K562 (cell line): Measurements from ENCODE around the gene CXCR5. TPM values are rescaled to one million over a fixed set of nuclear protein-coding genes. Genes with fewer than 3 reads are reported as not detected.

Experiments
- ATAC-seq: fragments of 200-7000 bp; cut with Tn5 transposase; 3 replicates; pipeline ENCODE4 v1.9.1; 2020; ENCODE audit warnings: moderate library complexity
- BruUV-seq: library from RNA; stranded (reverse); fragments of 400-500 nt; replicated peaks from 2 replicates; lab custom pipeline; 2021; lab: Mats Ljungman, UMichigan
- CTCF ChIA-PET: fragments of 300-600 bp; formaldehyde crosslinking; extraction: SDS; loops from one replicate; lab custom pipeline; 2021; ENCODE audit warnings: low intra/inter-chr PET ratio; lab: Yijun Ruan, JAX
- POLR2A ChIA-PET: fragments of 300-600, 350-650 bp; sonication (Branson Sonifier 250); formaldehyde crosslinking; extraction: SDS; loops from one replicate; lab custom pipeline; 2021; ENCODE audit warnings: antibody characterized with exemption, inconsistent platforms; lab: Yijun Ruan, JAX
- DNase-seq, 4 experiments: peaks; one replicate each; pipeline versions ENCODE4 v3.0.0 to v3.0.0-alpha.2; 2011 to 2018; ENCODE audit warnings: low spot score in 3 of 4, mixed read lengths in 3 of 4; ENCODE audit errors: extremely low read depth in 1 of 4
- FAIRE-seq: peaks from 2 replicates; lab custom pipeline; 2011; peaks lifted over from hg19 to GRCh38; lab: Jason Lieb, UNC
- H2AFZ ChIP-seq: 2 replicates; pipeline ENCODE4 v1.6.0; 2011; ENCODE audit warnings: low read depth, low read length, control low read depth, inconsistent platforms
- H3K27ac ChIP-seq: fragments of 200-600 bp; 3 replicates; pipeline ENCODE4 v1.8.0; 2011; ENCODE audit warnings: low read depth, mild to moderate bottlenecking, control low read depth, inconsistent platforms, low read length, moderate library complexity, mixed read lengths; ENCODE audit errors: extremely low read depth
- H3K27me3 ChIP-seq, 2 experiments: fragments of 300-600 bp in 1 of 2; 2 replicates in 1 of 2; 3 replicates in 1 of 2; pipeline versions ENCODE4 v1.6.0 to v1.8.0; 2011; ENCODE audit warnings: inconsistent platforms in 2 of 2, low read length in 2 of 2, mild to moderate bottlenecking in 1 of 2, mixed read lengths in 1 of 2, moderate library complexity in 1 of 2; ENCODE audit not compliant: control insufficient read depth in 2 of 2, insufficient read depth in 2 of 2
- H3K36me3 ChIP-seq: fragments of 300-600 bp; 3 replicates; pipeline ENCODE4 v1.8.0; 2011; ENCODE audit warnings: mild to moderate bottlenecking, low read length, inconsistent platforms; ENCODE audit not compliant: control insufficient read depth, insufficient read depth
- H3K4me1 ChIP-seq, 2 experiments: fragments of 200-600 bp in 1 of 2; replicated peaks in 1 of 2; 2 replicates in 1 of 2; 3 replicates in 1 of 2; pipeline versions ENCODE4 v1.5.1 to v1.8.0; 2011; ENCODE audit warnings: inconsistent platforms in 2 of 2, low read length in 2 of 2, mild to moderate bottlenecking in 1 of 2, mixed read lengths in 1 of 2, moderate library complexity in 1 of 2; ENCODE audit not compliant: control insufficient read depth in 2 of 2, insufficient read depth in 2 of 2
- H3K4me2 ChIP-seq: 2 replicates; pipeline ENCODE4 v1.6.1; 2011; ENCODE audit warnings: low read length, control low read depth, inconsistent platforms, mixed read lengths; ENCODE audit not compliant: insufficient read depth
- H3K4me3 ChIP-seq: fragments of 200-600 bp; sonication (generic), shearing (Covaris generic); 2 replicates; pipeline ENCODE4 v1.5.1; 2016; ENCODE audit warnings: control low read depth, inconsistent platforms
- H3K79me2 ChIP-seq: fragments of 200-600 bp; 3 replicates; pipeline ENCODE4 v1.8.0; 2011; ENCODE audit warnings: low read length, inconsistent platforms; ENCODE audit not compliant: control insufficient read depth, insufficient read depth
- H3K9ac ChIP-seq, 2 experiments: 2 replicates each; pipeline versions ENCODE4 v1.6.0 to v1.6.1; 2011; ENCODE audit warnings: low read depth in 2 of 2, low read length in 2 of 2, control low read depth in 1 of 2, inconsistent platforms in 1 of 2, mild to moderate bottlenecking in 1 of 2, mixed read lengths in 1 of 2; ENCODE audit not compliant: insufficient read depth in 1 of 2
- H3K9me1 ChIP-seq: one replicate; pipeline ENCODE4 v1.6.0; 2011; ENCODE audit warnings: inconsistent platforms, mild to moderate bottlenecking, low read length, moderate library complexity; ENCODE audit not compliant: control insufficient read depth, insufficient read depth
- H3K9me3 ChIP-seq: replicated peaks from 2 replicates; pipeline ENCODE4 v1.5.1; 2011; ENCODE audit warnings: low read depth, low read length, inconsistent platforms; ENCODE audit not compliant: control insufficient read depth, insufficient read depth
- H4K20me1 ChIP-seq: replicated peaks from 2 replicates; pipeline ENCODE4 v1.6.1; 2011; ENCODE audit warnings: low read length, inconsistent platforms, mixed read lengths; ENCODE audit not compliant: control insufficient read depth, insufficient read depth
- MEF2D ChIP-seq: conservative IDR thresholded peaks from 2 replicates; pipeline ENCODE4 v1.6.1; 2016; ENCODE audit warnings: low read depth, missing genetic modification characterization, missing compliant biosample characterization
- PTBP1 ChIP-seq: fragments of 200-400 bp; formaldehyde crosslinking; IDR thresholded peaks from 2 replicates; pipeline ENCODE4 v1.6.1; 2017; ENCODE audit warnings: low read depth, low read length
- WGBS: fragments of 100-300 bp; shearing (Covaris generic); methylation state at CpG from one replicate; pipeline ENCODE4 v1.1.6; 2016; ENCODE audit warnings: low coverage, mixed read lengths; ENCODE audit not compliant: insufficient coverage; ENCODE audit errors: missing lambda C conversion rate; 5-methylcytosine and 5-hydroxymethylcytosine counted together
- in situ Hi-C: fragments of 300-500 bp; cut with MboI; formaldehyde crosslinking; loops from 4 replicates; pipeline ENCODE4 v1.15.0; 2018; ENCODE audit warnings: inconsistent platforms, mixed read lengths
- intact Hi-C: fragments of 100-400 bp; cut with micrococcal nuclease; formaldehyde crosslinking; loops from 2 replicates; pipeline ENCODE4 v1.14.2; 2022
- polyA plus RNA-seq, 8 experiments: library from polyadenylated mRNA; depleted of rRNA in 4 of 8; stranded (reverse) in 5 of 8; unstranded in 3 of 8; fragments of >200 nt; fragmentation: Nextera tagmentation in 2 of 8; fragmentation: Illumina TruSeq in 1 of 8; extraction: Ambion mirVana in 2 of 8; extraction: Trizol in 1 of 8; gene quantifications; 2 replicates each; pipeline versions ENCODE4 v1.2.1 to v1.2.3, GENCODE V29; 2011 to 2014; ENCODE audit warnings: inconsistent platforms in 1 of 8, missing spikeins in 1 of 8
- total RNA-seq, 7 experiments: library from RNA; depleted of rRNA in 6 of 7; stranded (reverse); fragments of >200 nt in 6 of 7; fragmentation: Illumina TruSeq in 2 of 7; extraction: Trizol in 2 of 7; gene quantifications; 2 replicates each; pipeline versions ENCODE4 v1.2.1 to v1.2.3, GENCODE V29; 2011 to 2021; ENCODE audit warnings: low replicate concordance in 1 of 7
- TF ChIP-seq, protein P1 (sequence below), 2 experiments: fragments of 450-650 bp in 1 of 2; sonication (generic) in 1 of 2; formaldehyde crosslinking in 1 of 2; IDR thresholded peaks; 2 replicates each; pipeline versions ENCODE4 v1.7.1 to v1.9.0; 2016 to 2022; ENCODE audit warnings: inconsistent platforms in 1 of 2, mild to moderate bottlenecking in 1 of 2, missing genetic modification reagents in 1 of 2

CXCR5 gene
- total and polyA plus RNA-seq, 9 of the 15 experiments (the other 6 are each of a cell fraction or from before 2014, with no cell fraction given): 0.03 to 0.06 TPM; not detected in 7

DNA sequence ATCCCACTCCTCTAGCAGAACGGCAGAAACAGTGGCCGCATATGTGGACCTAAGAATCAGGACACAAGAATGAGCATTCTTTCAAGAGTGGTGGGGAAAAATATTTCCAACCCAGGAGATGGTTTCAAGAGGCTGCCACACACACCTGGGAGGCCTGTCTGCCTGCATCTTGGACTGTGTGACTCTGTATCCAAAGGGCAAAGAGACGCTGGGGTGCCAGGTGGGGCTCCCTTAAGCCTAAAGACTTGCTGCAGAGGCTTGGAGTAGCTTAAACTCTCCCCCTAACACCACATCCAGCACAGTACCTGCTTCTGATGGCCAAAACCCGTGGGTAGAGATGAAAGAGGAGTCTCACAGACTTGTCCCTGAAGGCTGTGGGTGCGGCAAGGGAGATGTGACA lies 3.5 kb downstream of the CXCR5 start:
- DNase-seq (no peak), FAIRE-seq (no peak), ATAC-seq (no peak; the same call in 2 of the 3 replicates)
- H3K9me1 ChIP-seq: no peaks in the 10 kb centered on the region
- no peaks in the 10 kb centered on the region for H3K79me2 ChIP-seq
- no peaks in the 10 kb centered on the region for H3K27me3 ChIP-seq
- H4K20me1 ChIP-seq: no peaks in the 10 kb centered on the region
- in situ Hi-C loops (no loop called here), intact Hi-C loops (no loop called here)
- peak overlapping the region; percentile 97 for H2AFZ ChIP-seq
- H3K36me3 ChIP-seq: no peaks in the 10 kb centered on the region
- POLR2A ChIA-PET: no interaction called here
- peak overlapping the region; percentile 79 for H3K27ac ChIP-seq
- H3K9me3 ChIP-seq: no peaks in the 10 kb centered on the region
- TSS peak; percentile 65 for BruUV-seq
- TF ChIP-seq PTBP1 (no peak), MEF2D (0 out of 2 replicates have a peak, but pooled peaks have one; percentile 17)
- TF ChIP-seq, protein P1, sequence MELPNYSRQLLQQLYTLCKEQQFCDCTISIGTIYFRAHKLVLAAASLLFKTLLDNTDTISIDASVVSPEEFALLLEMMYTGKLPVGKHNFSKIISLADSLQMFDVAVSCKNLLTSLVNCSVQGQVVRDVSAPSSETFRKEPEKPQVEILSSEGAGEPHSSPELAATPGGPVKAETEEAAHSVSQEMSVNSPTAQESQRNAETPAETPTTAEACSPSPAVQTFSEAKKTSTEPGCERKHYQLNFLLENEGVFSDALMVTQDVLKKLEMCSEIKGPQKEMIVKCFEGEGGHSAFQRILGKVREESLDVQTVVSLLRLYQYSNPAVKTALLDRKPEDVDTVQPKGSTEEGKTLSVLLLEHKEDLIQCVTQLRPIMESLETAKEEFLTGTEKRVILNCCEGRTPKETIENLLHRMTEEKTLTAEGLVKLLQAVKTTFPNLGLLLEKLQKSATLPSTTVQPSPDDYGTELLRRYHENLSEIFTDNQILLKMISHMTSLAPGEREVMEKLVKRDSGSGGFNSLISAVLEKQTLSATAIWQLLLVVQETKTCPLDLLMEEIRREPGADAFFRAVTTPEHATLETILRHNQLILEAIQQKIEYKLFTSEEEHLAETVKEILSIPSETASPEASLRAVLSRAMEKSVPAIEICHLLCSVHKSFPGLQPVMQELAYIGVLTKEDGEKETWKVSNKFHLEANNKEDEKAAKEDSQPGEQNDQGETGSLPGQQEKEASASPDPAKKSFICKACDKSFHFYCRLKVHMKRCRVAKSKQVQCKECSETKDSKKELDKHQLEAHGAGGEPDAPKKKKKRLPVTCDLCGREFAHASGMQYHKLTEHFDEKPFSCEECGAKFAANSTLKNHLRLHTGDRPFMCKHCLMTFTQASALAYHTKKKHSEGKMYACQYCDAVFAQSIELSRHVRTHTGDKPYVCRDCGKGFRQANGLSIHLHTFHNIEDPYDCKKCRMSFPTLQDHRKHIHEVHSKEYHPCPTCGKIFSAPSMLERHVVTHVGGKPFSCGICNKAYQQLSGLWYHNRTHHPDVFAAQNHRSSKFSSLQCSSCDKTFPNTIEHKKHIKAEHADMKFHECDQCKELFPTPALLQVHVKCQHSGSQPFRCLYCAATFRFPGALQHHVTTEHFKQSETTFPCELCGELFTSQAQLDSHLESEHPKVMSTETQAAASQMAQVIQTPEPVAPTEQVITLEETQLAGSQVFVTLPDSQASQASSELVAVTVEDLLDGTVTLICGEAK (IDR thresholded peaks at IDR 0.05): no peak
- TF ChIP-seq, protein P1 (CRISPR knock-in tag; IDR thresholded peaks at IDR 0.05): no peak
- CTCF ChIA-PET: no interaction called here
- H3K4me1 ChIP-seq: peaks cover 22 to 35% of the 10 kb centered on the region in 2 experiments
- H3K4me3 ChIP-seq: no peak overlapping the region
- H3K4me2 ChIP-seq: peak overlapping the region; percentile 69
- 34% methylated on average over 5 of the region's 5 CpGs for WGBS
- peak overlapping the region; percentile 74 to 89 for H3K9ac ChIP-seq
